Measurements from ENCODE around the gene ZNF746. TPM values are rescaled to one million over a fixed set of nuclear protein-coding genes. Genes with fewer than 3 reads are reported as not detected.

Gene ZNF746
- total and polyA plus RNA-seq, 10 of the 15 experiments (the other 5 are each of a cell fraction or from before 2014, with no cell fraction given) = 1.2 to 19.0 (median 6.3) TPM

GRCh38 chr7:149457766-149458165 is 39.8 kb downstream of the ZNF746 start (continued):
- no peak for TF ChIP-seq HSF1 (IDR thresholded peaks at IDR 0.05; ENCODE audit: low read depth, low read length)

GRCh38 chr7:149456506-149457421 is 40.8 kb downstream of the ZNF746 start:
- Histone ChIP-seq H3K79me2 (ENCODE audit: control insufficient read depth, insufficient read depth, low read length) (peaks cover 12% of the 10 kb centered on the region), H3K9me3 (replicated peaks; ENCODE audit: control insufficient read depth, insufficient read depth, low read length) (no peaks in the 10 kb centered on the region), H2AFZ (ENCODE audit: control insufficient read depth, low read depth, low read length) (no peak overlapping the region), H3K27me3 (replicated peaks in 1 of 2; ENCODE audit: control insufficient read depth in 2 of 2, insufficient read depth in 2 of 2, low read length in 1 of 2) (no peaks in the 10 kb centered on the region), H4K20me1 (ENCODE audit: control insufficient read depth, insufficient read depth) (no peaks in the 10 kb centered on the region), H3K36me3 (ENCODE audit: control insufficient read depth in 2 of 2, insufficient read depth in 2 of 2, low read length in 1 of 2) (peaks cover 0 to 3% of the 10 kb centered on the region in 2 experiments; a peak in 2 of 4 replicates), H3K9ac (ENCODE audit: control insufficient read depth, insufficient read depth, low read length) (no peak overlapping the region), H3K4me1 (ENCODE audit: control insufficient read depth, insufficient read depth, low read length) (0 out of 2 replicates have a peak, but pooled peaks cover 6% of the 10 kb centered on the region), H3K4me3 (no peak overlapping the region), H3K27ac (ENCODE audit: control insufficient read depth, insufficient read depth) (no peak overlapping the region), H3K4me2 (ENCODE audit: control insufficient read depth, insufficient read depth) (no peak overlapping the region)
- no peak for TF ChIP-seq E2F8 (IDR thresholded peaks at IDR 0.05; ENCODE audit: low read depth, partially characterized antibody)
- no peak for TF ChIP-seq TAF1 (IDR thresholded peaks at IDR 0.05; ENCODE audit: borderline replicate concordance, low read depth, low read length)
- no peak for TF ChIP-seq PML (IDR thresholded peaks at IDR 0.05; ENCODE audit: low read length)
- TF ChIP-seq NFYA (IDR thresholded peaks at IDR 0.05; ENCODE audit: borderline replicate concordance, low read depth, low read length) = no peak
- no peak for TF ChIP-seq MYC (IDR thresholded peaks at IDR 0.05; ENCODE audit: insufficient read depth, insufficient read length, insufficient replicate concordance, low read length, severe bottlenecking)
- no peak for TF ChIP-seq SRF (IDR thresholded peaks at IDR 0.05; ENCODE audit: low read depth in 2 of 2, low read length in 2 of 2)
- no peak for TF ChIP-seq ZBTB40 (IDR thresholded peaks at IDR 0.05; ENCODE audit: borderline replicate concordance)
- no peak for TF ChIP-seq RBBP5 (conservative IDR thresholded peaks at IDR 0.05)
- no peak for TF ChIP-seq HSF1 (IDR thresholded peaks at IDR 0.05; ENCODE audit: low read depth, low read length)
- ATAC-seq (no peak), DNase-seq (ENCODE audit: low read depth, low spot score) (no peak), FAIRE-seq (no peak)
- intact Hi-C loops (cut with micrococcal nuclease; ENCODE audit: unreplicated experiment) (loop anchor here (5.0 kb wide), 1 partner anchor 34 kb away; no protein-coding TSS in a partner anchor), in situ Hi-C loops (cut with MboI) (no loop called here)
- BruUV-seq (replicated peaks) = no TSS peak
- WGBS (ENCODE audit: insufficient coverage, insufficient replicate concordance, low lambda C conversion rate, missing lambda C conversion rate) = 90% methylated on average over 11 of the region's 11 CpGs
- CTCF ChIA-PET = interaction anchor here (1.3 kb wide), 1 partner anchor 35 kb away, joined by 4 read pairs; no protein-coding TSS in a partner anchor
- POLR2A ChIA-PET = no interaction called here
- RAD21 ChIA-PET (ENCODE audit: unreplicated experiment) = no interaction called here
- SMC1A ChIA-PET (ENCODE audit: uncharacterized antibody, unreplicated experiment) = no interaction called here
